A549 (cell line): ENCODE results near the gene RBM6. TPM values are rescaled to one million over a fixed set of nuclear protein-coding genes. Genes with fewer than 3 reads are reported as not detected.

Source experiments
- ATAC-seq, 2 experiments: fragments of 200-7000 bp in 1 of 2; fragments of >200 bp in 1 of 2; cut with Nextera tagmentation in 1 of 2; cut with Tn5 transposase in 1 of 2; 3 replicates each; pipeline versions ENCODE4 v1.8.0 to v1.9.1; 2018 to 2020; ENCODE audit warnings: mild to moderate bottlenecking in 1 of 2, moderate library complexity in 1 of 2
- CTCF ChIA-PET: fragments of 300-600 bp; sonication (Branson Sonifier 250); formaldehyde crosslinking; extraction: SDS; loops from one replicate; lab custom pipeline; 2021; ENCODE audit warnings: antibody characterized with exemption, inconsistent platforms; lab: Yijun Ruan, JAX
- POLR2A ChIA-PET: fragments of 350-600 bp; formaldehyde crosslinking; extraction: SDS; loops from one replicate; lab custom pipeline; 2021; ENCODE audit warnings: antibody characterized with exemption, inconsistent platforms; lab: Yijun Ruan, JAX
- DNase-seq, 2 experiments: peaks; one replicate each; pipeline versions ENCODE4 v3.0.0 to v3.0.0-alpha.2; 2011 to 2016; ENCODE audit warnings: low read depth in 1 of 2, low spot score in 1 of 2
- FAIRE-seq: peaks from 2 replicates; lab custom pipeline; 2011; peaks lifted over from hg19 to GRCh38; lab: Jason Lieb, UNC
- H3K27ac ChIP-seq, 2 experiments: fragments of >200 bp; sonication (Bioruptor Twin); formaldehyde crosslinking; 3 replicates each; pipeline ENCODE4 v1.5.1; 2016 to 2017
- H3K4me1 ChIP-seq: fragments of >200 bp; sonication (Bioruptor Twin); formaldehyde crosslinking; 3 replicates; pipeline ENCODE4 v1.6.1; 2016
- H3K4me2 ChIP-seq: fragments of >200 bp; sonication (Bioruptor Twin); formaldehyde crosslinking; 3 replicates; pipeline ENCODE4 v1.6.1; 2016
- H3K4me3 ChIP-seq: fragments of >200 bp; sonication (Bioruptor Twin); formaldehyde crosslinking; 3 replicates; pipeline ENCODE4 v1.5.1; 2016
- H3K9me3 ChIP-seq: fragments of >200 bp; sonication (Bioruptor Twin); formaldehyde crosslinking; 3 replicates; pipeline ENCODE4 v1.6.1; 2016
- BCL3 ChIP-seq: fragments of >200 bp; sonication (Bioruptor Twin); formaldehyde crosslinking; IDR thresholded peaks from 3 replicates; pipeline ENCODE4 v1.6.1; 2016
- BHLHE40 ChIP-seq: IDR thresholded peaks from 2 replicates; pipeline ENCODE4 v1.6.1; 2012; ENCODE audit warnings: low read depth, low read length, inconsistent platforms
- CEBPB ChIP-seq, 2 experiments: fragments of >200 bp in 1 of 2; sonication (Bioruptor Twin) in 1 of 2; formaldehyde crosslinking in 1 of 2; IDR thresholded peaks; 2 replicates each; pipeline ENCODE4 v1.6.1; 2012 to 2016
- CHD4 ChIP-seq: fragments of 200-600 bp; sonication (generic); IDR thresholded peaks from 2 replicates; pipeline ENCODE4 v1.6.1; 2016; ENCODE audit warnings: antibody characterized with exemption, mild to moderate bottlenecking, borderline replicate concordance
- CTCF ChIP-seq: fragments of >200 bp; sonication (Bioruptor Twin); formaldehyde crosslinking; IDR thresholded peaks from 3 replicates; pipeline ENCODE4 v1.5.1; 2016
- ESRRA ChIP-seq: fragments of 150-350 bp; IDR thresholded peaks from 2 replicates; pipeline ENCODE4 v1.6.1; 2014; ENCODE audit warnings: mild to moderate bottlenecking, low read length, borderline replicate concordance
- FOSB ChIP-seq: fragments of 250-450 bp; sonication (Bioruptor Pico); IDR thresholded peaks from 2 replicates; pipeline ENCODE4 v1.5.0; 2020; ENCODE audit warnings: mild to moderate bottlenecking, moderate library complexity
- FOSL2 ChIP-seq, 2 experiments: fragments of 450-650 bp in 1 of 2; fragments of >200 bp in 1 of 2; sonication (Bioruptor Twin) in 1 of 2; formaldehyde crosslinking; IDR thresholded peaks; 2 replicates each; pipeline versions ENCODE4 v1.5.0 to v1.6.1; 2016 to 2020; ENCODE audit warnings: mild to moderate bottlenecking in 1 of 2, moderate library complexity in 1 of 2
- FOXS1 ChIP-seq: fragments of 250-450 bp; sonication (Bioruptor Pico); IDR thresholded peaks from 2 replicates; pipeline ENCODE4 v1.5.0; 2020; ENCODE audit warnings: mild to moderate bottlenecking, moderate library complexity
- HOXA7 ChIP-seq: fragments of 250-450 bp; sonication (Bioruptor Pico); IDR thresholded peaks from 2 replicates; pipeline ENCODE4 v1.5.0; 2020; ENCODE audit warnings: mild to moderate bottlenecking, moderate library complexity
- HOXB13 ChIP-seq: fragments of 250-450 bp; sonication (Bioruptor Pico); IDR thresholded peaks from 2 replicates; pipeline ENCODE4 v1.5.0; 2020; ENCODE audit warnings: low read depth, mild to moderate bottlenecking, moderate library complexity
- HOXB5 ChIP-seq: fragments of 250-450 bp; sonication (Bioruptor Pico); IDR thresholded peaks from 2 replicates; pipeline ENCODE4 v1.5.0; 2020; ENCODE audit warnings: mild to moderate bottlenecking, moderate library complexity
- JUN ChIP-seq, 2 experiments: fragments of >200 bp; sonication (Bioruptor Twin); formaldehyde crosslinking; IDR thresholded peaks; 2 replicates in 1 of 2; 3 replicates in 1 of 2; pipeline ENCODE4 v1.6.1; 2016 to 2017
- JUNB ChIP-seq: fragments of >200 bp; sonication (Bioruptor Twin); formaldehyde crosslinking; IDR thresholded peaks from 2 replicates; pipeline ENCODE4 v1.6.1; 2016
- KDM5A ChIP-seq: fragments of 200-600 bp; sonication (generic); IDR thresholded peaks from 2 replicates; pipeline ENCODE4 v1.6.1; 2016; ENCODE audit warnings: antibody characterized with exemption, mild to moderate bottlenecking
- MAZ ChIP-seq: fragments of 150-350 bp; IDR thresholded peaks from 2 replicates; pipeline ENCODE4 v1.6.1; 2014; ENCODE audit warnings: antibody characterized with exemption, low read depth, low read length, borderline replicate concordance
- MYC ChIP-seq: IDR thresholded peaks from 2 replicates; pipeline ENCODE4 v1.6.1; 2012; ENCODE audit warnings: mild to moderate bottlenecking, inconsistent platforms, low read length, improper control_type of control experiment, borderline replicate concordance
- NFE2L2 ChIP-seq: fragments of 150-350 bp; conservative IDR thresholded peaks from 2 replicates; pipeline ENCODE4 v1.6.1; 2014; ENCODE audit warnings: low read length
- POLR2A ChIP-seq: IDR thresholded peaks from 2 replicates; pipeline ENCODE4 v1.6.1; 2012; ENCODE audit warnings: mild to moderate bottlenecking, low read length
- POLR2AphosphoS2 ChIP-seq: conservative IDR thresholded peaks from 2 replicates; pipeline ENCODE4 v1.6.1; 2012; ENCODE audit warnings: low read length, improper control_type of control experiment, inconsistent platforms
- RAD21 ChIP-seq, 2 experiments: fragments of >200 bp in 1 of 2; sonication (Bioruptor Twin) in 1 of 2; formaldehyde crosslinking in 1 of 2; IDR thresholded peaks in 1 of 2; conservative IDR thresholded peaks in 1 of 2; 2 replicates in 1 of 2; 3 replicates in 1 of 2; pipeline ENCODE4 v1.6.1; 2012 to 2018; ENCODE audit warnings: inconsistent platforms in 1 of 2
- RARB ChIP-seq: fragments of 250-450 bp; sonication (Bioruptor Pico); IDR thresholded peaks from 2 replicates; pipeline ENCODE4 v1.8.0; 2021; ENCODE audit warnings: mild to moderate bottlenecking, moderate library complexity
- SMC3 ChIP-seq: fragments of >200 bp; sonication (Bioruptor Twin); formaldehyde crosslinking; IDR thresholded peaks from 3 replicates; pipeline ENCODE4 v1.6.1; 2018; ENCODE audit warnings: inconsistent platforms
- SREBF2 ChIP-seq: fragments of 450-650 bp; IDR thresholded peaks from 2 replicates; pipeline ENCODE4 v1.6.1; 2014; ENCODE audit warnings: mild to moderate bottlenecking, moderate library complexity
- ZFP36 ChIP-seq: fragments of 450-650 bp; IDR thresholded peaks from 2 replicates; pipeline ENCODE4 v1.6.1; 2014; ENCODE audit warnings: borderline replicate concordance; ENCODE audit not compliant: partially characterized antibody
- ZSCAN20 ChIP-seq: fragments of 250-450 bp; sonication (Bioruptor Pico); IDR thresholded peaks from 2 replicates; pipeline ENCODE4 v1.8.0; 2022; ENCODE audit warnings: mild to moderate bottlenecking, moderate library complexity
- WGBS: methylation state at CpG from one replicate; pipeline ENCODE4 v1.1.6; 2017; ENCODE audit errors: missing lambda C conversion rate; 5-methylcytosine and 5-hydroxymethylcytosine counted together
- polyA plus RNA-seq, 4 experiments: library from polyadenylated mRNA; depleted of rRNA in 3 of 4; stranded (reverse); fragments of >200 nt; fragmentation: RNase III in 1 of 4; extraction: RNeasy Plus Mini Kit Qiagen cat#74134 plus additional on column Dnase treatment in 1 of 4; gene quantifications; 2 replicates in 3 of 4; 3 replicates in 1 of 4; pipeline ENCODE4 v1.2.3, GENCODE V29; 2011 to 2017

The RBM6 gene
- polyA plus RNA-seq, 2 of the 4 experiments (the other 2 are of a cell fraction), result 40.4 to 44.2 TPM

- Histone ChIP-seq H3K27ac (no peak overlapping the region), H3K4me1 (no peaks in the 10 kb centered on the region), H3K4me3 (no peak overlapping the region)
- CTCF ChIA-PET, result interaction anchor here (0.6 to 4.1 kb wide), 5 partner anchors 18 to 278 kb away, joined by 3 to 25 read pairs (median 3); no protein-coding TSS in a partner anchor
- no peak for DNase-seq
- no peak for FAIRE-seq
- TF ChIP-seq CHD4 (no peak), FOXS1 (CRISPR knock-in tag) (no peak), BHLHE40 (no peak), CEBPB (IDR thresholded peaks at IDR 0.05) (no peak), FOSB (CRISPR knock-in tag) (no peak), JUNB (no peak), NFE2L2 (no peak), ESRRA (no peak), HOXA7 (CRISPR knock-in tag) (no peak), RAD21 (conservative IDR thresholded peaks at IDR 0.05 in 1 of 2, IDR thresholded peaks at IDR 0.05 in 1 of 2) (no peak), HOXB5 (CRISPR knock-in tag) (no peak), SREBF2 (no peak), POLR2AphosphoS2 (no peak), BCL3 (no peak), KDM5A (no peak), MAZ (no peak), RARB (no peak), FOSL2 (IDR thresholded peaks at IDR 0.05) (no peak), FOSL2 (CRISPR knock-in tag; IDR thresholded peaks at IDR 0.05) (no peak), ZSCAN20 (no peak), ZFP36 (no peak)
- TF ChIP-seq, all 56 proteins: peak for 0
- Histone ChIP-seq H3K9me3 (no peaks in the 10 kb centered on the region), H3K4me2 (no peak overlapping the region)
- ATAC-seq, result no peak
- POLR2A ChIA-PET, result interaction anchor here (0.6 kb wide), 1 partner anchor 10 kb away, joined by 3 read pairs; no protein-coding TSS in a partner anchor
- 87% methylated on average over 8 of the region's 8 CpGs for WGBS
Observed at GRCh38 chr3:50117120-50117519, 177.2 kb downstream of the RBM6 start.

- no peak for DNase-seq
- no peak overlapping the region for H3K4me2 ChIP-seq
- no peak for ATAC-seq
- ChIA-PET POLR2A (no interaction called here), CTCF (interaction anchor here (0.6 to 4.1 kb wide), 6 partner anchors 10 to 143 kb away, joined by 3 to 25 read pairs (median 4); no protein-coding TSS in a partner anchor)
- no peaks in the 10 kb centered on the region for H3K4me1 ChIP-seq
- H3K4me3 ChIP-seq, result no peak overlapping the region
- H3K9me3 ChIP-seq, result no peaks in the 10 kb centered on the region
- TF ChIP-seq JUN (IDR thresholded peaks at IDR 0.05) (no peak), POLR2A (no peak), ZFP36 (no peak), MYC (no peak), RAD21 (conservative IDR thresholded peaks at IDR 0.05 in 1 of 2, IDR thresholded peaks at IDR 0.05 in 1 of 2) (no peak), CTCF (no peak), SMC3 (no peak), HOXB13 (no peak)
- no peak overlapping the region for H3K27ac ChIP-seq
- WGBS, result 99% methylated on average over 10 of the region's 10 CpGs
- no peak for FAIRE-seq
Observed at GRCh38 chr3:50118237-50118636, 178.3 kb downstream of the RBM6 start.
